Suprapubic skin (tissue), 4 donors: Measurements from ENCODE around the gene PCSK5.

Experiments used
- CTCF ChIP-seq, 2 donors: fragments of 200-600 bp in 1 of 2; fragments of 450-650 bp in 1 of 2; sonication (generic) in 1 of 2; IDR thresholded peaks; one replicate each; pipeline ENCODE4 v1.5.1; 2016 to 2019; ENCODE audit warnings: antibody characterized with exemption in 2 of 2, mild to moderate bottlenecking in 1 of 2, moderate library complexity in 1 of 2
- EP300 ChIP-seq: sonication (generic); formaldehyde crosslinking; IDR thresholded peaks from one replicate; pipeline ENCODE4 v1.6.1; 2017; ENCODE audit warnings: antibody characterized with exemption
- POLR2A ChIP-seq, 2 donors: fragments of 450-650 bp; IDR thresholded peaks; one replicate each; pipeline ENCODE4 v1.6.1; 2017; ENCODE audit warnings: antibody characterized with exemption in 2 of 2, mild to moderate bottlenecking in 2 of 2, moderate library complexity in 2 of 2
- POLR2AphosphoS5 ChIP-seq, 3 donors: sonication (generic); formaldehyde crosslinking; IDR thresholded peaks; one replicate each; pipeline ENCODE4 v1.6.1; 2017; ENCODE audit warnings: antibody characterized with exemption in 3 of 3

GRCh38 chr9:76026796-76027195 lies 136.3 kb downstream of the PCSK5 start:
- TF ChIP-seq CTCF (IDR thresholded peaks at IDR 0.05) (no peak), POLR2AphosphoS5 (IDR thresholded peaks at IDR 0.05) (no peak), POLR2A (IDR thresholded peaks at IDR 0.05) (no peak), EP300 (no peak)
